Smooth muscle cell (in vitro differentiated cells): ENCODE measurements around the gene EGFR. TPM values are rescaled to one million over a fixed set of nuclear protein-coding genes. Genes with fewer than 3 reads are reported as not detected.
A peak's percentile ranks its signal among the peaks of the same experiment; 100 is the strongest.

Experiments
- DNase-seq: peaks from one replicate; lab custom pipeline; 2025; ENCODE audit not compliant: unreplicated experiment; lab: John Stamatoyannopoulos, UW
- H2AFZ ChIP-seq: fragments of 200-600 bp; sonication (generic); 2 replicates; pipeline ENCODE4 v1.6.0; 2016; ENCODE audit warnings: antibody characterized with exemption, low read depth, mild to moderate bottlenecking
- H3F3A ChIP-seq: fragments of 200-600 bp; sonication (generic); 2 replicates; pipeline ENCODE4 v1.6.0; 2017; ENCODE audit warnings: antibody characterized with exemption, low read depth
- H3K27ac ChIP-seq: fragments of 200-600 bp; sonication (generic); 2 replicates; pipeline ENCODE4 v1.5.1; 2016; ENCODE audit warnings: low read depth, mild to moderate bottlenecking
- H3K27me3 ChIP-seq: fragments of 200-600 bp; sonication (generic); 2 replicates; pipeline ENCODE4 v1.6.1; 2016; ENCODE audit warnings: low read depth, mild to moderate bottlenecking
- H3K36me3 ChIP-seq: fragments of 200-600 bp; sonication (generic); 2 replicates; pipeline ENCODE4 v1.5.1; 2016; ENCODE audit warnings: low read depth
- H3K4me1 ChIP-seq: fragments of 200-600 bp; sonication (generic); 2 replicates; pipeline ENCODE4 v1.5.1; 2016; ENCODE audit warnings: low read depth
- H3K4me2 ChIP-seq: fragments of 200-600 bp; sonication (generic); 2 replicates; pipeline ENCODE4 v1.6.0; 2016; ENCODE audit warnings: mild to moderate bottlenecking
- H3K4me3 ChIP-seq: fragments of 200-600 bp; sonication (generic); 2 replicates; pipeline ENCODE4 v1.5.1; 2016; ENCODE audit warnings: mild to moderate bottlenecking
- H3K79me2 ChIP-seq: fragments of 200-600 bp; sonication (generic); 2 replicates; pipeline ENCODE4 v1.6.0; 2016; ENCODE audit warnings: low read depth, mild to moderate bottlenecking
- H3K9ac ChIP-seq: fragments of 200-600 bp; sonication (generic); 2 replicates; pipeline ENCODE4 v1.6.0; 2016; ENCODE audit warnings: low read depth
- H3K9me3 ChIP-seq: fragments of 200-600 bp; sonication (generic); replicated peaks from 2 replicates; pipeline ENCODE4 v1.5.1; 2016; ENCODE audit warnings: low read depth
- H4K20me1 ChIP-seq: fragments of 200-600 bp; sonication (generic); 2 replicates; pipeline ENCODE4 v1.6.0; 2016; ENCODE audit warnings: low read depth
- WGBS: methylation state at CpG from one replicate; pipeline ENCODE4 v1.1.7; 2016; ENCODE audit warnings: low lambda C conversion rate; 5-methylcytosine and 5-hydroxymethylcytosine counted together
- polyA plus RNA-seq: library from polyadenylated mRNA; unstranded; fragments of >200 nt; fragmentation: Nextera tagmentation; extraction: Ambion mirVana; gene quantifications from 2 replicates; pipeline ENCODE4 v1.2.1, GENCODE V29; 2016
- total RNA-seq: library from RNA; depleted of rRNA; stranded (reverse); fragments of >200 nt; gene quantifications from 2 replicates; pipeline ENCODE4 v1.2.3, GENCODE V29; 2014
- TF ChIP-seq, protein P1 (sequence below): fragments of 200-600 bp; sonication (generic); IDR thresholded peaks from 2 replicates; pipeline ENCODE4 v1.5.1; 2017; ENCODE audit warnings: borderline replicate concordance, mild to moderate bottlenecking, antibody characterized with exemption; ENCODE audit not compliant: insufficient read depth, poor library complexity, severe bottlenecking

The EGFR gene
- total and polyA plus RNA-seq, 2 experiments from 2014 or later, result 9.0 to 31.1 TPM

DNA sequence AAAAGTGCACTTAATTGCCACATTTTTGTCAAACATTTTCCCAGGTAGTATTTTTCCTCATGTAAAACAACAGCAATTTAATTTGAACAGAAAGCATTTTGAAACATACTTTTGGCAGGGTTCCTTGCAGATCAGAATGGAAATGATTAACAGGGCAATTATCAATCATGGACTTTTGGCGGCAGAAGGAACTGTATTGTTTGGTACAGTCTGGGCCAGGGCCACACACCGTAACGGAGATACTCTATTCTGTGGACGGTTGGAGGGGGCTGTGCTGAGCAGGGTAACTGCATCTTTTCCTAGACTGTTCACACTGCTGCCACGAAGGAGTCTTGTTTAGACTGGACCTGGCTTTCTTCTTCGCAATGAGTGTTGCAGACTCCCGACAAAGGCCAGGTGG lies 62.3 kb downstream of the EGFR start:
- Histone ChIP-seq H3K4me1 (peaks cover 7% of the 10 kb centered on the region), H3F3A (peaks cover 7% of the 10 kb centered on the region), H3K4me2 (no peak overlapping the region), H4K20me1 (no peaks in the 10 kb centered on the region), H3K9me3 (no peaks in the 10 kb centered on the region), H3K36me3 (no peaks in the 10 kb centered on the region), H3K79me2 (peaks cover 11% of the 10 kb centered on the region), H3K4me3 (no peak overlapping the region), H3K27ac (peak overlapping the region; percentile 66), H3K9ac (no peak overlapping the region), H2AFZ (no peak overlapping the region), H3K27me3 (no peaks in the 10 kb centered on the region)
- TF ChIP-seq, protein P1, sequence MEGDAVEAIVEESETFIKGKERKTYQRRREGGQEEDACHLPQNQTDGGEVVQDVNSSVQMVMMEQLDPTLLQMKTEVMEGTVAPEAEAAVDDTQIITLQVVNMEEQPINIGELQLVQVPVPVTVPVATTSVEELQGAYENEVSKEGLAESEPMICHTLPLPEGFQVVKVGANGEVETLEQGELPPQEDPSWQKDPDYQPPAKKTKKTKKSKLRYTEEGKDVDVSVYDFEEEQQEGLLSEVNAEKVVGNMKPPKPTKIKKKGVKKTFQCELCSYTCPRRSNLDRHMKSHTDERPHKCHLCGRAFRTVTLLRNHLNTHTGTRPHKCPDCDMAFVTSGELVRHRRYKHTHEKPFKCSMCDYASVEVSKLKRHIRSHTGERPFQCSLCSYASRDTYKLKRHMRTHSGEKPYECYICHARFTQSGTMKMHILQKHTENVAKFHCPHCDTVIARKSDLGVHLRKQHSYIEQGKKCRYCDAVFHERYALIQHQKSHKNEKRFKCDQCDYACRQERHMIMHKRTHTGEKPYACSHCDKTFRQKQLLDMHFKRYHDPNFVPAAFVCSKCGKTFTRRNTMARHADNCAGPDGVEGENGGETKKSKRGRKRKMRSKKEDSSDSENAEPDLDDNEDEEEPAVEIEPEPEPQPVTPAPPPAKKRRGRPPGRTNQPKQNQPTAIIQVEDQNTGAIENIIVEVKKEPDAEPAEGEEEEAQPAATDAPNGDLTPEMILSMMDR, result no peak
- 85% methylated on average over 7 of the region's 7 CpGs for WGBS
- no peak for DNase-seq

DNA sequence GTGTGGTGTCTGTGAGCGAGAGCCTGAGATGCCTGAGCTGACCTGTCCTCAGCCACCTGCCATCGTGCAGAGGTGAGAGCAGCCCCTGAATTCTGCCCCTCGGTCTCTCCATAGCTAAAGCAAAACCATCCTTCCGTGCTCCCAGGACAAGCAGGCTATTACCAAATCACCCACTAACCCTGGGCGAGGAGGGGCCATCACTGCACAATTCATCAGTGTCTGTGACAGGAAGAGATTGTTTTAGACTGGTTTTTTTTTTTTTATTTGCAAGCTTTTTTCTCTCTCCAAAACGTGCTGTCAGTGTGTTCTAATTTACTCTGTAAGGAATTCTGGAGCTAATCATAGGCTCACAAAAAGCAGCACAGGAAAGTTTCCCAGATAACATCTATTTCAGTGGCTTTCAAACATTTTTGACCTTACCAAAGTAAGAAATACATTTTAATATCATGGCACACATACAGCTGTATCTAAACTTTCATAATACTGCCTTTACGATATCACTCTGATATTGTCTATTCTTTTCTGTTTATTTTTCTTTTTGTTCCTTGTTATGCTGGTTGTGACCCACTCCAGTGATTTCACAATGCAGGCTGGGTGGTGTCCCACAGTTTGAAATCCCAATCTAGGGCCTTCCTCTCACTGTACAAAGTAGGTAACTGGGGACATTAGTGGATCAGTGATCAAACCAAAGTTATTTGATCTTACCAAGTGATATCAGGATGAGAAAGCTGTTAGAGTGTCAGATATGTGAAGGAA lies 62.8 kb downstream of the EGFR start:
- H3K27ac ChIP-seq, result peak overlapping the region; percentile 66
- no peak overlapping the region for H3K9ac ChIP-seq
- peaks cover 11% of the 10 kb centered on the region for H3K79me2 ChIP-seq
- DNase-seq, result no peak
- no peaks in the 10 kb centered on the region for H3K9me3 ChIP-seq
- H3K4me2 ChIP-seq, result peak overlapping the region; percentile 16
- peaks cover 11% of the 10 kb centered on the region for H3F3A ChIP-seq
- H3K4me1 ChIP-seq, result peaks cover 7% of the 10 kb centered on the region
- no peaks in the 10 kb centered on the region for H3K27me3 ChIP-seq
- no peak overlapping the region for H2AFZ ChIP-seq
- no peak overlapping the region for H3K4me3 ChIP-seq
- 69% methylated on average over 7 of the region's 7 CpGs for WGBS
- TF ChIP-seq, protein P1, result no peak
- no peaks in the 10 kb centered on the region for H3K36me3 ChIP-seq
- H4K20me1 ChIP-seq, result no peaks in the 10 kb centered on the region

DNA sequence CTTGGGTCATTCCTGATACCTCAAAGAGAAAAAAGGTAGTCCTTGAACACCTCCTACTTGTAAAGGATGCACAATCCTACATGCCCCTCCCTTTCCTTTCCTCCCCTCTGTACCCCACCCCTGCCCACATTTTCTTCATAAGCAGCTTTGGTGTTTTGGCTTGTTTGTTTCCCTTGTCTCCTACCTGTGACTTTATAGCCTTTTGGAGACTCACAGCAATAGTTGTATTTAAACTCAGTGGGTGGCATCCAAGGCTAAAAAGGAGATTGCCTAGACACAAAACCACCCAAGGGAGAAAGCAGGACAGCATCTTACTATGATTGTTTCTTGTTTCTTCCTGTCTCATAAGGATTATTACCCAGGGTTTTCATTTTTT lies 63.4 kb downstream of the EGFR start:
- peaks cover 7% of the 10 kb centered on the region for H3K4me1 ChIP-seq
- no peak overlapping the region for H2AFZ ChIP-seq
- no peaks in the 10 kb centered on the region for H3K27me3 ChIP-seq
- H3K4me3 ChIP-seq, result no peak overlapping the region
- H3K9me3 ChIP-seq, result no peaks in the 10 kb centered on the region
- no peaks in the 10 kb centered on the region for H3K36me3 ChIP-seq
- H4K20me1 ChIP-seq, result no peaks in the 10 kb centered on the region
- no peak overlapping the region for H3K9ac ChIP-seq
- peaks cover 7% of the 10 kb centered on the region for H3K79me2 ChIP-seq
- peaks cover 17% of the 10 kb centered on the region for H3F3A ChIP-seq
- no peak overlapping the region for H3K4me2 ChIP-seq
- TF ChIP-seq, protein P1, result no peak
- H3K27ac ChIP-seq, result peak overlapping the region; percentile 66
- DNase-seq, result no peak

- TF ChIP-seq, protein P1, result no peak
- Histone ChIP-seq H4K20me1 (no peaks in the 10 kb centered on the region), H3K79me2 (peaks cover 7% of the 10 kb centered on the region), H3K27ac (peak overlapping the region; percentile 66), H3K27me3 (no peaks in the 10 kb centered on the region), H3K4me3 (no peak overlapping the region), H3K36me3 (no peaks in the 10 kb centered on the region), H3K4me2 (peak overlapping the region; percentile 4), H3K9ac (peak overlapping the region; percentile 39), H2AFZ (no peak overlapping the region), H3F3A (peaks cover 24% of the 10 kb centered on the region), H3K4me1 (peaks cover 7% of the 10 kb centered on the region), H3K9me3 (no peaks in the 10 kb centered on the region)
- no peak for DNase-seq
- WGBS, result 51% methylated on average over 7 of the region's 7 CpGs
These were observed 64.4 kb downstream of the EGFR start for GRCh38 chr7:55083206-55083605.
